ENCODE measurements around the gene POLR2J2.
"Not testable (repeated sequence)": the region's sequence is repeated elsewhere in the genome, so short reads cannot be mapped to it uniquely, and the experiment has no call there.

DNA sequence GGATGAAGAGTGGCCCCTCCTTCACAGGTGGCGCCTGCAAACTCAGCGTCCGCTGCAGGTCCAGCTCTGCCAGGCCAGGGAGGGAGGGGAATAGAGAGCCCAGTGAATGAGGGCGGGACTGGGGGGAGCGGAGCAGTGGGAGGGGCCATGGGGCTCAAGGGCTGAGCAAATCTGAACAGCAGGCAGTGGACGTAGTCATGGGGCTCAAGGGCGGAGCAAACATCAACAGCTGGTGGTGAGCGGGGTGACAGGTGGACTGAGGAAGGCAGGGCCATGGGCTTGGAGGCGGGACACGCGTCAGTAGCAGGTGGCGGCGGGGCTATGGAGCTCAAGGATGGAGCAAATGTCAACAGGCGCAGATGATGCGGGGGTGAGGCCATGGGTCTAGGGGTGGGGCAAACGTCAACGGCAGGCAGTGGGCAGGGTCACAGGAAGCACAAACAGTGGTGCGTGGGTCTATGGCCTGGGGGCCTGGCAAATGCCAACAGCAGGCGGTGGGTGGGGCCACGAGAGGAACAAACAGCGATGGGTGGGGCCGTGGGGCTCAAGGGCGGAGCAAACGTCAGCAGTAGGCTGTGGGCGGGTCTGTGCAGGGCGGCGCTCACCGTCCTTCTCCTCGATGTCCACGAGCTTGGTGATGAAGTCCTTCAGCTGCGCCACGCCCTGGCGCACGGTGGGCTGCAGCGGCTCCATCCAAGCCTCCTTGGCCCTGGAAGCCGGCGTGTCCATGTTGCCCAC, 17.0 kb upstream of the POLR2J2 start:
- TF ChIP-seq POLR2AphosphoS5, SPI1, POLR2A (IDR thresholded peaks at IDR 0.05; ENCODE audit: low read depth, low read length): not testable (repeated sequence)

All from GM12891 (cell line).